OCI-LY3 (cell line): Measurements from ENCODE around the gene SLC43A2.

Experiments
- H2AFZ ChIP-seq: fragments of 200-600, 300-600 bp; shearing (Covaris generic); 2 replicates; pipeline ENCODE4 v1.6.0; 2014; ENCODE audit warnings: antibody characterized with exemption, low read depth, low read length
- H3K27ac ChIP-seq: fragments of 200-600, 300-600 bp; sonication (generic); 2 replicates; pipeline ENCODE4 v1.5.1; 2014; ENCODE audit warnings: mild to moderate bottlenecking, low read length, moderate library complexity, mixed read lengths
- H3K27me3 ChIP-seq: fragments of 200-600, 300-600 bp; sonication (generic); 2 replicates; pipeline ENCODE4 v1.6.1; 2014; ENCODE audit warnings: low read depth, low read length, mixed read lengths
- H3K36me3 ChIP-seq: fragments of 200-600, 300-600 bp; sonication (generic); replicated peaks from 2 replicates; pipeline ENCODE3; 2014; ENCODE audit warnings: low read depth, low read length, mixed read lengths
- H3K4me1 ChIP-seq: fragments of 300-600, 200-600 bp; sonication (generic); 2 replicates; pipeline ENCODE4 v1.6.1; 2014; ENCODE audit warnings: low read length, mixed read lengths
- H3K4me2 ChIP-seq: fragments of 200-600, 300-600 bp; sonication (generic); 2 replicates; pipeline ENCODE4 v1.6.1; 2014; ENCODE audit warnings: low read length, mixed read lengths
- H3K4me3 ChIP-seq: fragments of 300-600, 200-600 bp; sonication (generic); 2 replicates; pipeline ENCODE4 v1.5.1; 2014; ENCODE audit warnings: antibody characterized with exemption, mild to moderate bottlenecking, low read length, moderate library complexity
- H3K79me2 ChIP-seq: fragments of 300-600, 200-600 bp; shearing (Covaris generic); 2 replicates; pipeline ENCODE4 v1.6.1; 2014; ENCODE audit warnings: mild to moderate bottlenecking, low read length, mixed read lengths
- H3K9ac ChIP-seq: fragments of 300-600, 200-600 bp; shearing (Covaris generic); 2 replicates; pipeline ENCODE4 v1.6.0; 2014; ENCODE audit warnings: mild to moderate bottlenecking, low read length, moderate library complexity
- H3K9me3 ChIP-seq: fragments of 200-600, 300-600 bp; shearing (Covaris generic); 2 replicates; pipeline ENCODE4 v1.6.1; 2014; ENCODE audit warnings: low read length, mixed read lengths; ENCODE audit not compliant: insufficient read depth
- H4K20me1 ChIP-seq: fragments of 200-600, 300-600 bp; sonication (generic); 2 replicates; pipeline ENCODE4 v1.6.1; 2016; ENCODE audit warnings: low read length, mixed read lengths; ENCODE audit not compliant: insufficient read depth
- EZH2phosphoT487 ChIP-seq: fragments of 200-600 bp; shearing (Covaris generic); IDR thresholded peaks from 2 replicates; pipeline ENCODE4 v1.6.1; 2018; ENCODE audit warnings: antibody characterized with exemption, mixed run types, low read depth
- TF ChIP-seq, protein P1 (sequence below): fragments of 200-600, 300-600 bp; sonication (generic); IDR thresholded peaks from 2 replicates; pipeline ENCODE4 v1.5.1; 2014; ENCODE audit warnings: antibody characterized with exemption, low read length, low read depth

SLC43A2 gene

DNA sequence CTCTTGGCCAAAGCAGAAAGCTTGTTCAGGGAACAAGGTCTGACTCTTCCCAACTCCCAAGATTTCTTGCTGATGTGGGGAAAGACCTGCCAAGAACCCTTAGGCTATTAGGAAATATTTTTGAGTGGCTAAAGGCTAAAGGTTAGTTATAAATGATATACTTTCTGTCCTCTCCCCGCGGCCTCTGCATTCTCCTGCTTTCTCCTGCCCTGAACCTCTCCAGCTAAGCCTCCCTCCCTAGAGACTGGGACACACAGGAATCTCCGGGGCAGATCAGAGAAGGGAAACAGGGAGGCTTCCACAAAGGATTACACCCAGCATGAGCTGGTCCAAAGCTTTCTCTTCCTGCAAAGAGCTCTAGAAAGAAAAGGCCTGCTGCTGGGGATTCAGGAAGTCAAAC is 2.3 kb downstream of the SLC43A2 start:
- Histone ChIP-seq H3K4me2 (no peak overlapping the region), H3K36me3 (no peaks in the 10 kb centered on the region), H3K27ac (no peak overlapping the region), H3K9me3 (no peaks in the 10 kb centered on the region), H2AFZ (no peak overlapping the region), H3K4me1 (peaks cover 19% of the 10 kb centered on the region), H4K20me1 (no peaks in the 10 kb centered on the region), H3K9ac (no peak overlapping the region), H3K79me2 (no peaks in the 10 kb centered on the region), H3K4me3 (no peak overlapping the region), H3K27me3 (no peaks in the 10 kb centered on the region)
- TF ChIP-seq, protein P1, sequence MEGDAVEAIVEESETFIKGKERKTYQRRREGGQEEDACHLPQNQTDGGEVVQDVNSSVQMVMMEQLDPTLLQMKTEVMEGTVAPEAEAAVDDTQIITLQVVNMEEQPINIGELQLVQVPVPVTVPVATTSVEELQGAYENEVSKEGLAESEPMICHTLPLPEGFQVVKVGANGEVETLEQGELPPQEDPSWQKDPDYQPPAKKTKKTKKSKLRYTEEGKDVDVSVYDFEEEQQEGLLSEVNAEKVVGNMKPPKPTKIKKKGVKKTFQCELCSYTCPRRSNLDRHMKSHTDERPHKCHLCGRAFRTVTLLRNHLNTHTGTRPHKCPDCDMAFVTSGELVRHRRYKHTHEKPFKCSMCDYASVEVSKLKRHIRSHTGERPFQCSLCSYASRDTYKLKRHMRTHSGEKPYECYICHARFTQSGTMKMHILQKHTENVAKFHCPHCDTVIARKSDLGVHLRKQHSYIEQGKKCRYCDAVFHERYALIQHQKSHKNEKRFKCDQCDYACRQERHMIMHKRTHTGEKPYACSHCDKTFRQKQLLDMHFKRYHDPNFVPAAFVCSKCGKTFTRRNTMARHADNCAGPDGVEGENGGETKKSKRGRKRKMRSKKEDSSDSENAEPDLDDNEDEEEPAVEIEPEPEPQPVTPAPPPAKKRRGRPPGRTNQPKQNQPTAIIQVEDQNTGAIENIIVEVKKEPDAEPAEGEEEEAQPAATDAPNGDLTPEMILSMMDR: no peak
- TF ChIP-seq EZH2phosphoT487: no peak

DNA sequence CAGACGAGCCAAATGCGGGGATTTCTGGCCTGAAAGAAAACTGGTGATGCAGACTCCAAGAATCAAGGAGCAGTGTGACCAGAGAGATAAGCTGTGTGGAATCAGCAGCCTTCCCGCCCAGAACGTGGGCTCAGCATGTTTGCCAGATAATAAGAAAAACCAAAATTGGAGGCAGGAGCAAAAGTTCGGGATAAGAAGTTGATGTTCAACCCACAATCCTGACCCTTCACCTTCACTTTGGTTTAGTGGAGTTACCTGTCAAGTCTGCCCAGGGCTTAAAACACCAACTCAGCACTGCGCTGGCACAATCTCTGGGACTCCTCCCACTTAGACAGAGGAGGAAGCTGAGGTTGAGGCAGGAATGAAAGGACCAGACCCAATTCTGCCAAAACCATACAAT is 3.1 kb downstream of the SLC43A2 start:
- Histone ChIP-seq H3K4me3 (no peak overlapping the region), H3K79me2 (no peaks in the 10 kb centered on the region), H3K4me1 (peaks cover 15% of the 10 kb centered on the region), H3K36me3 (no peaks in the 10 kb centered on the region), H3K27ac (no peak overlapping the region), H3K4me2 (no peak overlapping the region), H3K27me3 (no peaks in the 10 kb centered on the region), H4K20me1 (no peaks in the 10 kb centered on the region), H2AFZ (no peak overlapping the region), H3K9ac (no peak overlapping the region), H3K9me3 (no peaks in the 10 kb centered on the region)
- no peak for TF ChIP-seq EZH2phosphoT487
- TF ChIP-seq, protein P1: no peak

DNA sequence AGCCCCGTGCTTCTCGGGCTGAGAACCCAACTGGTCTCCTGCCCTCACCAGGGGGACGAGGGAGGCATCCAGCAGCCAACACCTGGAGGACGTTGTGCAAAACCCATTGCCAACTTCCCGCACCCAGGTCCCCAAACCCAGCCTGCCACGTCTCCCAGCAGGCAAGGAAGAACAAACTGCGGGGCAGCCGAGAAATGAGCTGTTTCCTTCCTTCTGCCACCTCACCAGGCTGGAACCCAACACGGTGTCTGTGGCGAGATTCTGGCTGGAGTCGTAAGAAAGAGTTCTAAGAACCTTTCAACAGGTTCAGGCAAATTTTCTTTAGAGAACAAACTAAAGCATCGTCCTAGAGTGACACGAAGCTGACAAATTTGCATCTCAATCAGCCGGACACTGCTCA is 3.6 kb downstream of the SLC43A2 start:
- Histone ChIP-seq H3K79me2 (no peaks in the 10 kb centered on the region), H4K20me1 (no peaks in the 10 kb centered on the region), H3K9me3 (no peaks in the 10 kb centered on the region), H3K36me3 (no peaks in the 10 kb centered on the region), H3K27me3 (no peaks in the 10 kb centered on the region), H3K27ac (no peak overlapping the region), H3K9ac (no peak overlapping the region), H3K4me3 (no peak overlapping the region), H3K4me2 (no peak overlapping the region), H3K4me1 (peaks cover 9% of the 10 kb centered on the region), H2AFZ (no peak overlapping the region)
- TF ChIP-seq, protein P1: no peak
- no peak for TF ChIP-seq EZH2phosphoT487

DNA sequence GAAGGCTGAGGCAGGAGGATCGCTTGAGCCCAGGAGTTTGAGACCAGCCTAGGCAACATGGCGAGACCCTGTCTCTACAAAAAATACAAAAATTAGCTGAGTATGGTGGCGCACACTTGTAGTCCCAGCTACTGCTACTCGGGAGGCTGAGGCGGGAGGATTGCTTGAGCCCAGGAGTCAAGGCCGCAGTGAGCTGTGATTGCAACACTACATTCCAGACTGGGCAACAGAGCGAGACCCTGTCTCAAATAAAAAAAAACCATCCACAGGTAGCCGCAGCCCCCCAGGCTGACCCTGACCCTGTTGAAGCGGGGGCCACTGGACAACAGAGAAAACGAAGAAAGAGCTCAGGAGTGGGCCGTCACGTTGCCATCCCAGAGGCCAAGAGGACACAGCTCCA is 4.0 kb downstream of the SLC43A2 start:
- Histone ChIP-seq H2AFZ (no peak overlapping the region), H3K27ac (no peak overlapping the region), H3K9ac (no peak overlapping the region), H3K9me3 (no peaks in the 10 kb centered on the region), H4K20me1 (no peaks in the 10 kb centered on the region), H3K36me3 (no peaks in the 10 kb centered on the region), H3K27me3 (no peaks in the 10 kb centered on the region), H3K4me3 (no peak overlapping the region), H3K79me2 (no peaks in the 10 kb centered on the region), H3K4me1 (peaks cover 9% of the 10 kb centered on the region), H3K4me2 (no peak overlapping the region)
- TF ChIP-seq EZH2phosphoT487: no peak
- TF ChIP-seq, protein P1: no peak
